CD4-positive, alpha-beta T cell treated with Interleukin-4 for 4 hours (primary cell): ENCODE measurements around the gene HYAL2.
A peak's percentile ranks its signal among the peaks of the same experiment; 100 is the strongest.

ENCODE experiments used
- DNase-seq: peaks from one replicate; pipeline ENCODE4 v3.0.0-alpha.2; 2020

HYAL2 gene

GRCh38 chr3:50322386-50323091, at the start of gene HYAL2:
TSS of gene HYAL2 (minus strand) at chr3:50322745. CDS start at chr3:50320489, 2,256 bp downstream.
- no peak for DNase-seq

- no peak for DNase-seq
Measured at GRCh38 chr3:50371133-50371685, 48.7 kb upstream of the HYAL2 start.

- DNase-seq: no peak
Measured at GRCh38 chr3:50370594-50370993, 48.0 kb upstream of the HYAL2 start.

GRCh38 chr3:50369012-50369670, 46.6 kb upstream of the HYAL2 start:
- no peak for DNase-seq

- no peak for DNase-seq
Measured at GRCh38 chr3:50365842-50366220, 43.3 kb upstream of the HYAL2 start.

GRCh38 chr3:50365080-50365841, 42.7 kb upstream of the HYAL2 start:
- peak; percentile 93 for DNase-seq

- DNase-seq: no peak
Measured at GRCh38 chr3:50364573-50365079, 42.1 kb upstream of the HYAL2 start.

GRCh38 chr3:50359760-50360110, 37.2 kb upstream of the HYAL2 start:
- DNase-seq: no peak

- peak; percentile 98 for DNase-seq
Measured at GRCh38 chr3:50358911-50359759, 36.6 kb upstream of the HYAL2 start, which contains the start of gene TMEM115. TSS of gene TMEM115 (minus strand) at chr3:50359521. CDS start at chr3:50359063, 458 bp downstream.

- DNase-seq: no peak
Measured at GRCh38 chr3:50358355-50358910, 35.9 kb upstream of the HYAL2 start.

GRCh38 chr3:50357481-50357880, 34.9 kb upstream of the HYAL2 start:
- DNase-seq: no peak

GRCh38 chr3:50356553-50356952, 34.0 kb upstream of the HYAL2 start:
- DNase-seq: no peak

- no peak for DNase-seq
Measured at GRCh38 chr3:50355829-50356552, 33.4 kb upstream of the HYAL2 start.

GRCh38 chr3:50354850-50355249, 32.3 kb upstream of the HYAL2 start:
- DNase-seq: no peak

- no peak for DNase-seq
Measured at GRCh38 chr3:50354186-50354764, 31.7 kb upstream of the HYAL2 start.

- no peak for DNase-seq
Measured at GRCh38 chr3:50353245-50354004, 30.9 kb upstream of the HYAL2 start.

- no peak for DNase-seq
Measured at GRCh38 chr3:50352781-50353180, 30.2 kb upstream of the HYAL2 start.

- no peak for DNase-seq
Measured at GRCh38 chr3:50351323-50351697, 28.8 kb upstream of the HYAL2 start.

GRCh38 chr3:50350527-50351322, 28.2 kb upstream of the HYAL2 start, which contains the start of the genes CYB561D2 and NPRL2:
TSS of gene CYB561D2 (plus strand) at chr3:50350862. CDS start at chr3:50351434, 572 bp downstream.
TSS of gene NPRL2 (minus strand) at chr3:50350775. CDS start at chr3:50350652, 123 bp downstream.
- DNase-seq: peak; percentile 98
